Limb (tissue), 2 donors: Measurements from ENCODE around the gene PPIL4.
"Not testable (repeated sequence)": the region's sequence is repeated elsewhere in the genome, so short reads cannot be mapped to it uniquely, and the experiment has no call there.

Experiments used
- DNase-seq, 2 donors: peaks; one replicate each; pipeline ENCODE4 v3.0.0-alpha.2; 2016; ENCODE audit errors: extremely low spot score in 2 of 2

PPIL4 gene

GRCh38 chr6:149484733-149485700, 60.8 kb downstream of the PPIL4 start, which contains the start of gene ZC3H12D:
ZC3H12D (minus strand) TSS chr6:149485014; CDS start chr6:149474543, 10,471 bp downstream.
- no peak for DNase-seq

DNA sequence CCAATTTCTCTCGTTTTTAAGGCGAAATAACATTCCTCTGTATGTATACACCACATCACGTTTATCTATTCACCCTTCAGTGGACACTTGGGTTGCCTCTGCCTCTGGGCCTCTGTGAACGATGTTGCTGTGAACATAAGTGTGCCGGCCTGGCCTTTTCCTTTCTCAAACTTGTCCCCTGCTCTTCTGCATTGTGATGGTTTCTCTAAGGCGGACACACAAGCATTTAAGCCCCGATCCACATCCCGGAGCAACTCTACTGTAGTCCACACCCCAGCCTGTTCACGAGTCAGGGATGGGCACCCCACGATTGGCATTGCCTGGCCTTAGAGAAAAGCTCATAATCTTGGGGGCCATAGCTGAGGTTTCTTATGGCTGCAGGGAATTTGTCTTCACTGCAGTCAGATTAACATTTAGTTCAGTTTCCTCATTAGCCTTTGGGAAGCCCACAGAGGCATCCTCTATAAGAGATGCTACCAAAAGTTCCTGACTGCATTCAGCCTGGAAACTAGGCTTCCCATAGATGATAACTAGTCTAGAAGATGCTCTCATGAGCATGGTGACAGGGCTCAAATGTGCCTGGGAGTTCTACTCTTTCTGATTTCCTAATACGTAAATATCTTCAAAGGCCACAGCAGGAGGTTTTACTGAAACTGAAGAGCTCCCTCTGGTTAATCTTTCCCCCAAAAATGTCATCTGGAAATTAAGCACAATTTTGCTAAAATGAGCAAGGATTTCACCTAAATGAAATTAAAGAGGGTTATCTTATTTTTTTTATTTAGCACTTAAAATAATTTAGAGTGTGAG, 61.8 kb downstream of the PPIL4 start:
- DNase-seq, result no peak

DNA sequence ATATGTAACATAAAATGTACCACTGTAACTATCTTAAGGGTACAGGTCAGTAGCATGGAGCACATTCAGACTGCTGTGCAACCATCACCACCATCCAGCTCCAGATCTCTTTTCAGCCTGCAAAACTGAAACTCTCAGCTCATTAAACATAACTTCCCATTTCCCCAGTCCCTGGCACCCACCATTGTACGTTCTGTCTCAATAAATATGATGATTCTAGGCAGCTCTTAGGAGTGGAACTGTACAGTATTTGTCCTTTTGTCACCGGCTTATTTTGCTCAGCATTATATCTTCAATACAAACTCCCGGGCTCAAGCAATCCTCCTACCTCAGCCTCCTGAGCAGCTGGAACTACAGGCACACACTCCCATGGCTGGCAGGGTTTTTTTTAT, 62.5 kb downstream of the PPIL4 start:
- DNase-seq, result no peak

GRCh38 chr6:149482545-149483333, 63.1 kb downstream of the PPIL4 start:
- no peak for DNase-seq

DNA sequence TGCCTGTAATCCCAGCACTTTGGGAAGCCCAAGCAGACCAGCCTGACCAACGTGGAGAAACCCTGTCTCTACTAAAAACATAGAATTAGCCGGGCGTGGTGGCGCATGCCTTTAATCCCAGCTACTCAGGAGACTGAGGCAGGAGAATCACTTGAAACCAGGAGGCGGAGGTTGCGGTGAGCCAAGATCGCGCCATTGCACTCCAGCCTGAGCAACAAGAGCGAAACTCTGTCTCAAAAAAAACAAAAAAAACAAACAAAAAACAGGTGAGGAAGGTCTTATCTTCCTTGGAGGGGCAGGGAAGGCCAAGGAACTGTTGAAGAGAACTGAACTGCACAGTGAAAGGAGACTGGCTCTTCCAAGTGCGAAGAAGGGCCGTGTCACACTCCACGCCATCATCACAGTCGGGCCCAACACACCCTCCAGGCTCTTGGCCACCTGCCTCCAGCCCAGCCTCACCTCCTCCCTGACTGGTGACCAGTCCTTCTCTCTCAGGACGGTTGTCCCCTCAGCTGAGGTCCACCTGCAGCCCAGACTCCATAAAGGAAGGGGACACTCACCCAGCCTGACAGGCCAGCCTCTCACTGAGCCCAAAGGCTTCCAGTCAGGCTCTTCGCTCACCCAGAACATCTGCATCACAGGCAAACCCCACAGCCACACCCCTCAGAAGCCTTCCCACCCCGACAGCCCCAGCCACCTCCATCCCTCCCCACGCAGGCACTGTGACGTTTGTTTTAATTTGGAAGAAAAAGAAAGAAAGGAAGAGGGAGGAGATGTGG, 65.2 kb downstream of the PPIL4 start:
- DNase-seq, result no peak

GRCh38 chr6:149478631-149479314, 67.1 kb downstream of the PPIL4 start:
- no peak for DNase-seq

DNA sequence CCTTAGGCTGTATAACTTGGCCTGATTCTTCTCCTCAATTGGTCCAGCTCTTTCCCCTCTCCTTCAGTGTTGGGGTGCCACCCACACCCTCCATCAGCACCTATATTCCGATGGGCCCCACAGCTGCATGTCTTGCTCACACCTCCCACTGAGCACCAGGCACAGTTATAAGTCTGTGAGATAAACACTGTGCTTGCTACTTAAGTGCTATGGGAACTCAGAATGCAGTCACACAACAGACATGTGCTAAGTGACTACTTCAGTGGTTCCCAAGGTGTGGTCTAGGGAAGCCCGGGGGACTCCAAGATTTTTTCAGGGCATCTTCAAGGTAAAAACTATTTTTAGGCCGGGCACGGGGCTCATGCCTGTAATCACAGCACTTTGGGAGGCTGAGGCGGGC, 68.3 kb downstream of the PPIL4 start:
- no peak for DNase-seq

DNA sequence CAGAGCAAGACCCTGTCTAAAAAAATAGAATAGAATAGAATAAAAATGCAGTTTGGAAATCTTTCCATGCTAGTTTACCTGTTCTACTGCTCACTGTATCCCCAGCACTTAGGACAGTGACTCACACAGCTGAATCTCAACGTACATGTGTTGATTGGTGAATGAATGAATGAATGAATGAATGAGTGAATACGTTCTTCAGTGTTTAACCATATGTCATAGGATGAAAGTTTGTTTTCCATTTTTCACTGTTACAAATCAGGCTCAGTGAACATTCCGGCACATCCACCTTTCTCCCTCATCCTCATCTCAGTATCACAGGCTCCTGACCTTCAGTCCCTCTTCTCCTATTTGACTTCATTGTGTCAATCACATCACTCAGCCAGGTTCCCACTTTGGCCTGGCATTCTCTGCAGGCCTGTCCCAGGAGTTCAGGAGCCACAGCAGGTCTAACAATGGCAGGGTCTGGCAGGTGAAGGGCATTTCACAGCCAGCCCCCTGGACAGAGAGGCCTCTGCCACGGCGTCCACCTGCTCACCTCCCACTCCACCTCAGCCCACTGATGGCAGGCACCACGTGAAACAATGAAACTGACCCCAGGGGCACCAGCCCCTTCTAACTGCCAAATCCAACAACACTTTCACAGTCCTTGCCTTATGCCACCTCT, 68.9 kb downstream of the PPIL4 start:
- DNase-seq, result no peak

DNA sequence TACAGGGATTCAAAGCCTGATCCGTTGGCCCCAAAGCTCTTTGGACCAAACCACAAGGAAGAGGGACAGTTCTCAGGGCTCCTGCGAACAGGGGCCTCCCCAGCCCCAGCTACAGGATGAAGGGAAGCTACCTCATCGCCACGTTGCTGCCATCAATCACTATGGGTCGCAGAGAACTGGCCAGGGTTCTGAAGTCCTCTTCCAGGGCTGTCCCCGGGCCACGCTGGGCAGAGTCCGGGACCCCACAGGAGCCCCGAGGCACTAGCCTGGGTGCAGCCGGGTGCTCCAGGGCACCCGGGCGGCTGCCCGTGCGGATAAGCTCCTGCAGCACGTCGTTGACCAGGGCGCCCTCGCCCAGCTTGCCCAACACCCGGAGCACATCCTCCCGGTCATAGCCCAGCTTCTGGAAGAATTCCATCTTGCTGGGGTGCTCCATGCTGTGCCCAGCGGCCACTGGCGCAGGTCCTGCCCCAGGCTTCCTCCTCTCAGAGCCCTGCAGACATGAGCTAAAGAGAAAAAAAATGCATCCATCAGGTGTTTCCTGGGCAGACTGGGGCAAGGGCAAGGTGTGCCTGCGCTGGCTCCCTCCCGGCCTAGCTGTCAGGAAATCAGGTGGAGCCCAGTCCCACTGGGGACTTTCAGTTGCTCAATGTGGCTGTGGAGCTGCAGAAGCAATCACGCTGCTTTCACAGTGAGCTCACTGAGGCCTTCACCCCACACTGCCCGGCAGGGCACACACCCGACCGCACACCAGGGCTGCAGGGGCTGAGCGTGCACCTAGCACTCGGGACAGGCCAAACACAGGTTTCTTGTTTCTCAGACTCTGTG, 71.5 kb downstream of the PPIL4 start:
- no peak for DNase-seq

GRCh38 chr6:149473080-149474052, 72.5 kb downstream of the PPIL4 start:
- no peak for DNase-seq

DNA sequence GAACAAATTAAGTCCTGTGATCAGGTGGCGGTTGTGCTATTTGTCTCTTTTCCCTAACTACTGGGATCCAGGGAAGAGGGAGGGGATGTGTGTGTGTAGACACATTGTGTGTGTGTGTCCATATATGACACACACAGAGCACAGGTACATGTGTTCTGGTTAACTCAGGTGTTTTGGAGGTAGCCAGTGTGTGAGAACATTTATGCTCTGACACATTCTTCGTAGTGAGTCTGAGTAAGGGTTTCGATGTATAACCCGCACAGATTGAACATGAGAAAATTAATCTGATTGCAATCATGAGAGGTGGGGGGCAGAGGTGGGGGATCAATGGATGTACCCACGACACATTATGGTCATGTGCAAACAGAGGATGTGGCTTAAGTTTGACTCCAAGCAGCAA, 73.6 kb downstream of the PPIL4 start:
- DNase-seq, result no peak

- DNase-seq, result no peak
Observed at GRCh38 chr6:149471801-149472200, 74.0 kb downstream of the PPIL4 start.

GRCh38 chr6:149470948-149471347, 74.9 kb downstream of the PPIL4 start:
- no peak for DNase-seq

GRCh38 chr6:149468179-149468578, 77.7 kb downstream of the PPIL4 start:
- no peak for DNase-seq

DNA sequence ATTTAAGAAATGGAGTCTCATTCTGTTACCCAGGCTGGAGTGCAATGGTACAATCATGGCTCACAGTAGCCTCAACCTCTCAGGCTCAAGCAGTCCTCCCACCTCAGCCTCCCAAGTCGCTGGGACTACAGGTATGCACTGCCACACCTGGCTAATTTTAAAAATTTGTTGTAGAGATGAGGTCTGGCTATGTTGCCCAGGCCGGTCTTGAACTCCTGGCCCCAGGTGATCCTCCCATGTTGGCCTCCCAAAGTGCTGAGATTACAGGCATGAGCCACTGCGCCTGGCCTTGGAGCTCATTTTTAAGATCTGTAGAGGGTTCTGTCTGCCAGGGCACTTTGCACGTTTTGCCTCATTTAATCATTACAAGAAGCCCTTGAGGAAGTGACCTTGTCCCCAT, 78.6 kb downstream of the PPIL4 start:
- no peak for DNase-seq

DNA sequence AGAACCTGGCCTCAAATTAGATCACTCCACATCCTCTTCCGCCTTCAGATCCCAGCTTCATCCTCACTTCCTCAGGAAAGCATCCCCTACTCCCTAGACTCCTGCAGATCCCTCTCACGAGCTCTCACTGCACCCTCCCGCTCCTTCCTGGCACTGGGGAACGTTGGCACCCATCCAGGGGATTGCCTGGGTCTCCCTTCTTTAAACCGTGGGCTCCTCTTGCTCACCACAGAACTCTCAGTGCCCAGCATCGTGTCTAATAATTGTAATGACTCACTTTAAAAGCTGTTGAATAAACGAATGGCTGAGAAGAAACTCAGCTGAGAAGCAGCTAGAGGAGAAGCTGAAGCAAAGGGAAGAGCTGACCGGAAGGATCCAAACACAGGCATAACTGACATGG, 81.4 kb downstream of the PPIL4 start:
- DNase-seq, result no peak

- DNase-seq, result no peak
Observed at GRCh38 chr6:149463781-149464180, 82.1 kb downstream of the PPIL4 start.

- DNase-seq, result not testable (repeated sequence)
Observed at GRCh38 chr6:149462712-149463111, 83.1 kb downstream of the PPIL4 start.
